CD4-positive, alpha-beta T cell treated with Interleukin-21 for 1 hour (primary cell): ENCODE data around the gene IPO13.

Source experiments
- DNase-seq: peaks from one replicate; pipeline ENCODE4 v3.0.0-alpha.2; 2020

Gene IPO13

DNA sequence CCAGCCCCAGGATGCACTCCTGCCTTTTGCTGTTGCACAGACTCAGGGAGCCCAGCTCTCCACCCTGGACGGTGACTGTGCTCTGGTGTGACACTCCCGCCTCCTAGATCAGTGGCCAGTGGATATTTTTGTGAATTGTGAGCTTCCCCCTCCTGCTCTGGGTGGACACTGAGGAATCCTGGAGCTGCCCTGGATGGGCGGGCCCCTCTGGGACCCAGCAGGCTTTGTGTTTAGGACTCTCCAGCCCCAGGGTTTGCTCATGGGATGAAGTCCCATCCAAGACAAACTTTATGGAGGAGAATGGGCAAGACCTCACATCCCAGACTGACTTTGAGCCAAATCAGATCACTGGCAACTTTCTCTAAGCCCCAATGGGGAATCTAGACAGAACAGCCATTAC is 68.5 kb downstream of the IPO13 start:
- DNase-seq: no peak

DNA sequence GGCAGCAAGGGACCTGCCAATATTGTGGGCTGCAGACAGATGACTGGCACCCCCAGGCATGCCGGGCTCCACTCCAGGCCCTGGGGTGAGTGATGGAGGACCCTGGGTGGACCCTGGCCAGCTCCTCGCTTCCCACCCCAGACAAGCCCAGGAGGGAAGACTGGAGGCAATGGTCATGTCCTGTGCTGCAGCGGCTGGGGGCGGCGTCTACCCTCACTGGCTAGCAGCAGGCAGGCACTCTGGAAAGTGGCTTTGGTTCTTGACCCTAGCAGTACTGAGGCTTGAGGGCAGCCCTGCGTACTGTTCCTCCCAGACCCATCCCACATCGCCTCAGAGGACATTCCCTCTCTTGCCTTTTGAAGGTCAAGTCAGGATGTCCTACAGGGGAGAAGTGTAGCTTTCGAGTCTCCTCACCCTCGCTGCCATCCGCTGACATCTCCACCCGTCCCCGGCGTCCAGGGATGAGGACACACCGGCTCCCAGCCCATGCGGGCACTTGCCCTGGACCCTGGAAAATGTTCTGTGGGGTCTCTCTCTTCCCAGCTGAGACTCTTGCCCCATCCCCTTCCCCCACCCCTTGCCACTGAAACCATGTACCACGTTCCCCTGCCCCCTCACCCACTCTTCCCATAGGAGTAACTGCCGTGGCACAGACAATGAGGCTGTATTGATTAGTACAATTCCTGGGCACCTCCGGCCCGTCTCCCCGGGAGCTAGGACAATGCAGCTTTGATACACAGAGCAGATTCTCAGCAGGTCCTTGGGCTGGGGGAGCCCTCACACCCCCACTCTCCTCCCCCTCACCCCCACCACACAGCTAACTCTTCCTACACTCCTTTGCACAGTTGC is 69.5 kb downstream of the IPO13 start:
- DNase-seq: no peak

DNA sequence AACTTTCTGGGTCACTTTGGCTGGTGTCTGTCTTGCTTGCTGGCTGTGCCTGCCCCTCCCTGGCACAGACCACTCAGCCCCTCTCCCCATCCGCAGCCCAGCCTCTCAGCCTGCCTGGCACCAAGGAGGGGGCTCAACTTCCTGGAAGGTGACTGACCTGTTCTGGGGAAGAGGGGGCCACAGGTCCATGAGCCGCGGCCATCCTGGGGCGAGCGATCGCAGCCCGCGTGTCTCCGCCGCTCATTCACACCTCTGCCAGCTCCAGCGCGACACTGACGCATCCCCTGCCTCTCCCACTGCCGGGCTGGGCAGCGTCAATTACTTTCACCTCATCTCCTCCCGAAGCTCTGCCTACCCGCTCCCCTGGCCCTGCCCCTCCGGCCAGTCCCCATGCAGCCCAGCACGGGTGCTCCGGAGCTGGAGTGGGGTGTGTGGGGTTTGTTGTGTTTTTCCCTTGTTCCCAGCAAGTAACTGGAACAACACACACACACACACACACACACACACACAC is 70.2 kb downstream of the IPO13 start:
- DNase-seq: no peak
